PC-3 (cell line): Measurements from ENCODE around the gene LAGE3. TPM values are rescaled to one million over a fixed set of nuclear protein-coding genes. Genes with fewer than 3 reads are reported as not detected.
A peak's percentile ranks its signal among the peaks of the same experiment; 100 is the strongest.

Experiments
- ATAC-seq: fragments of 200-7000 bp; cut with Tn5 transposase; 2 replicates; pipeline ENCODE4 v1.9.1; 2020; ENCODE audit warnings: mild to moderate bottlenecking, moderate library complexity
- BruUV-seq: library from RNA; stranded (reverse); fragments of 400-500 nt; replicated peaks from 2 replicates; lab custom pipeline; 2021; lab: Mats Ljungman, UMichigan
- CTCF ChIA-PET: fragments of 300-600 bp; sonication (Branson Sonifier 250); formaldehyde crosslinking; loops from one replicate; lab custom pipeline; 2022; ENCODE audit warnings: antibody characterized with exemption; lab: Charles Lee
- POLR2A ChIA-PET: fragments of 300-600 bp; sonication (Branson Sonifier 250); formaldehyde crosslinking; loops from one replicate; lab custom pipeline; 2022; ENCODE audit warnings: antibody characterized with exemption; ENCODE audit not compliant: unreplicated experiment; lab: Charles Lee
- DNase-seq: peaks from one replicate; pipeline ENCODE4 v3.0.0-alpha.2; 2015
- H2AFZ ChIP-seq: fragments of 300-600 bp; sonication (generic); 2 replicates; pipeline ENCODE4 v1.6.0; 2016; ENCODE audit warnings: antibody characterized with exemption, low read length
- H3F3A ChIP-seq: fragments of 300-600 bp; sonication (generic); one replicate; pipeline ENCODE4 v1.6.0; 2017; ENCODE audit warnings: antibody characterized with exemption, low read length, control low read depth, mild to moderate bottlenecking; ENCODE audit not compliant: unreplicated experiment
- H3K27ac ChIP-seq: fragments of 300-600 bp; sonication (generic); 2 replicates; pipeline ENCODE4 v1.5.1; 2016; ENCODE audit warnings: mild to moderate bottlenecking, low read length
- H3K27me3 ChIP-seq: fragments of 300-600 bp; sonication (generic); 2 replicates; pipeline ENCODE4 v1.6.1; 2016; ENCODE audit warnings: low read length, mixed read lengths
- H3K36me3 ChIP-seq: fragments of 300-600 bp; sonication (generic); 2 replicates; pipeline ENCODE4 v1.6.1; 2016; ENCODE audit warnings: low read depth, mixed run types, low read length, mixed read lengths
- H3K4me1 ChIP-seq: fragments of 300-600 bp; sonication (generic); 2 replicates; pipeline ENCODE4 v1.5.1; 2016; ENCODE audit warnings: low read length; ENCODE audit not compliant: insufficient read depth
- H3K4me2 ChIP-seq: fragments of 300-600 bp; sonication (generic); 2 replicates; pipeline ENCODE4 v1.6.0; 2016; ENCODE audit warnings: low read length
- H3K4me3 ChIP-seq: fragments of 300-600 bp; sonication (generic); 2 replicates; pipeline ENCODE4 v1.5.1; 2016; ENCODE audit warnings: mild to moderate bottlenecking, low read length, mixed read lengths
- H3K79me2 ChIP-seq: fragments of 300-600 bp; sonication (generic); 2 replicates; pipeline ENCODE4 v1.6.1; 2017; ENCODE audit warnings: low read length, mixed read lengths
- H3K9ac ChIP-seq: fragments of 300-600 bp; sonication (generic); 2 replicates; pipeline ENCODE4 v1.6.0; 2016; ENCODE audit warnings: mild to moderate bottlenecking, low read length
- H3K9me2 ChIP-seq: fragments of 300-600 bp; sonication (generic); replicated peaks from 2 replicates; pipeline ENCODE4 v1.6.1; 2016; ENCODE audit warnings: mixed run types, low read length, mixed read lengths
- H3K9me3 ChIP-seq: fragments of 300-600 bp; sonication (generic); 2 replicates; pipeline ENCODE4 v1.6.1; 2016; ENCODE audit warnings: low read length, mixed read lengths
- H4K20me1 ChIP-seq: fragments of 300-600 bp; sonication (generic); 2 replicates; pipeline ENCODE4 v1.6.1; 2016; ENCODE audit warnings: low read length, mixed read lengths
- CTCF ChIP-seq: fragments of 300-600 bp; sonication (generic); conservative IDR thresholded peaks from 2 replicates; pipeline ENCODE4 v1.5.1; 2017; ENCODE audit warnings: antibody characterized with exemption, low read depth, mild to moderate bottlenecking, low read length
- EZH2 ChIP-seq: fragments of 300-600 bp; sonication (generic); IDR thresholded peaks from one replicate; pipeline ENCODE4 v1.6.1; 2017; ENCODE audit warnings: antibody characterized with exemption, mild to moderate bottlenecking, low read length; ENCODE audit not compliant: unreplicated experiment
- EZH2phosphoT487 ChIP-seq: fragments of 300-600 bp; sonication (generic); IDR thresholded peaks from 2 replicates; pipeline ENCODE4 v1.6.1; 2018; ENCODE audit warnings: mild to moderate bottlenecking, antibody characterized with exemption, low read length, borderline replicate concordance
- intact Hi-C: fragments of 100-400 bp; cut with micrococcal nuclease; formaldehyde crosslinking; loops from 2 replicates; pipeline ENCODE4 v1.9.0; 2023
- total RNA-seq: library from RNA; depleted of rRNA; stranded (reverse); fragments of >200 nt; gene quantifications from 2 replicates; pipeline ENCODE4 v1.2.3, GENCODE V29; 2014

Gene LAGE3
- total RNA-seq, 1 experiment from 2014 or later, result 87.4 TPM

- CTCF ChIA-PET, result interaction anchor here (0.6 to 0.9 kb wide), 2 partner anchors 37 to 192 kb away, joined by 3 to 4 read pairs; no protein-coding TSS in a partner anchor
- peak overlapping the region; percentile 42; the same call in 1 of the 2 replicates for H2AFZ ChIP-seq
- peak; percentile 38 for DNase-seq
- H3F3A ChIP-seq, result no peaks in the 10 kb centered on the region
- peaks cover 23% of the 10 kb centered on the region for H3K4me1 ChIP-seq
- H3K36me3 ChIP-seq, result peaks cover 4% of the 10 kb centered on the region; the same call in 1 of the 2 replicates
- intact Hi-C loops, result no loop called here
- H3K4me3 ChIP-seq, result peak overlapping the region; percentile 78
- H3K9me2 ChIP-seq, result no peaks in the 10 kb centered on the region
- H3K4me2 ChIP-seq, result peak overlapping the region; percentile 87
- H3K27me3 ChIP-seq, result no peaks in the 10 kb centered on the region
- H3K79me2 ChIP-seq, result peaks cover 39% of the 10 kb centered on the region
- H3K9ac ChIP-seq, result peak overlapping the region; percentile 76
- POLR2A ChIA-PET, result interaction anchor here (0.5 to 0.7 kb wide), 3 partner anchors 11 to 272 kb away, joined by 3 to 6 read pairs (median 4); partner anchors contain the start of genes DKC1 and LAGE3
- no TSS peak for BruUV-seq
- H4K20me1 ChIP-seq, result no peaks in the 10 kb centered on the region
- peak; percentile 6 for ATAC-seq
- peak overlapping the region; percentile 36; the same call in 1 of the 2 replicates for H3K27ac ChIP-seq
- no peaks in the 10 kb centered on the region for H3K9me3 ChIP-seq
- TF ChIP-seq EZH2phosphoT487 (no peak), CTCF (no peak), EZH2 (no peak)
Measured at GRCh38 chrX:154490021-154490413, 10.9 kb upstream of the LAGE3 start.

GRCh38 chrX:154489182-154489581 lies 10.1 kb upstream of the LAGE3 start:
- Histone ChIP-seq H4K20me1 (no peaks in the 10 kb centered on the region), H3K9me2 (no peaks in the 10 kb centered on the region), H3K36me3 (peaks cover 11% of the 10 kb centered on the region), H3K9ac (no peak overlapping the region), H3K4me2 (peak overlapping the region; percentile 87), H3K4me3 (peak overlapping the region; percentile 78), H3K9me3 (no peaks in the 10 kb centered on the region), H3F3A (no peaks in the 10 kb centered on the region), H3K4me1 (peaks cover 31% of the 10 kb centered on the region), H2AFZ (no peak overlapping the region), H3K79me2 (peaks cover 47% of the 10 kb centered on the region), H3K27me3 (no peaks in the 10 kb centered on the region), H3K27ac (no peak overlapping the region)
- ChIA-PET POLR2A (interaction anchor here (0.5 kb wide), 1 partner anchor 79 kb away, joined by 5 read pairs; no protein-coding TSS in a partner anchor), CTCF (no interaction called here)
- no TSS peak for BruUV-seq
- no peak for TF ChIP-seq EZH2
- TF ChIP-seq CTCF, result no peak
- TF ChIP-seq EZH2phosphoT487, result no peak
- intact Hi-C loops, result no loop called here
- ATAC-seq (no peak), DNase-seq (no peak)
